ENCODE measurements around the gene P2RY8. TPM values are rescaled to one million over a fixed set of nuclear protein-coding genes. Genes with fewer than 3 reads are reported as not detected.

Gene P2RY8
- total and polyA plus RNA-seq, 2 of the 4 experiments (the other 2 are of a cell fraction): not detected

DNA sequence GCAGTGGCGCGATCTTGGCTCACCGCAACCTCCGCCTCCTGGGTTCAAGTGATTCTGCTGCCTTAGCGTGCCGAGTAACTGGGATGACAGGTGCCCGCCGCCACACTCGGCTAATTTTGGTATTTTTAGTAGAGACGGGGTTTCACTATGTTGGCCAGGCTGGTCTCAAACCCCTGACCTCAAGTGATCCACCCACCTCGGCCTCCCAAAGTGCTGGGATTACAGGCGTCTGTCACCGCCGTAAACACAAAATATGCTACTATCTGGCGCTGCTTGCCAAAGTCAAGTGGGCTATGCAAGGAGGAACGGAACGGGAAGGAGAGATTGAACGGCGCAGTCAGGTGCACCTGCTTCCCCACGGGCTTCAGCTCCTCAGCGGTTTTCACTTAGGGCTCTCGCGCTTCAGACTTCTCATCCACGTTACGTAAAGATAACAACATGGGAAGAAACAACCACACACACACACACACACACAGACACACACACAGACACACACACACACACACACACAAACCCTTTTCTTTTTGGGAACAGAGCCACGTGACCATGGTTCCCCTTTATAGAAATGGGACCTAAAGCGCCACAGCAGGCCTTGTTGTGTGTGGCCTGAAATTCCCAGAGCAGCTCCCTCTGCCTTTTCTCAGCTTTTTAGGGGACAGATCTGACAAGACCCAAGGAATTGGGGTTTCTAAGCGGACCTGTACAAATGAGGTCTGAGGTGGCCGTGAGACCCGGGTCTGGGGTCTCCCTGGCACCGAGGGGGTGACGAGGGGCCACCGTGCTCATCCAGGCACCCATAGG, 1.5 kb downstream of the P2RY8 start:
- H3K79me1 ChIP-seq (ENCODE audit: low read depth in 1 of 2, low read length in 2 of 2): no peaks in the 10 kb centered on the region
- WGBS, 2 experiments (ENCODE audit: extremely low coverage in 2 of 2, insufficient read length in 1 of 2): 68% methylated on average over 8 of the region's 33 CpGs; no CpG with 5 or more reads in 1 of the 2 experiments
- intact Hi-C loops (cut with micrococcal nuclease): no loop called here
- no peaks in the 10 kb centered on the region for H4K20me1 ChIP-seq (ENCODE audit: insufficient read depth, low read length)
- H3K23ac ChIP-seq (ENCODE audit: low read depth, low read length): no peak overlapping the region
- TF ChIP-seq, protein P1, sequence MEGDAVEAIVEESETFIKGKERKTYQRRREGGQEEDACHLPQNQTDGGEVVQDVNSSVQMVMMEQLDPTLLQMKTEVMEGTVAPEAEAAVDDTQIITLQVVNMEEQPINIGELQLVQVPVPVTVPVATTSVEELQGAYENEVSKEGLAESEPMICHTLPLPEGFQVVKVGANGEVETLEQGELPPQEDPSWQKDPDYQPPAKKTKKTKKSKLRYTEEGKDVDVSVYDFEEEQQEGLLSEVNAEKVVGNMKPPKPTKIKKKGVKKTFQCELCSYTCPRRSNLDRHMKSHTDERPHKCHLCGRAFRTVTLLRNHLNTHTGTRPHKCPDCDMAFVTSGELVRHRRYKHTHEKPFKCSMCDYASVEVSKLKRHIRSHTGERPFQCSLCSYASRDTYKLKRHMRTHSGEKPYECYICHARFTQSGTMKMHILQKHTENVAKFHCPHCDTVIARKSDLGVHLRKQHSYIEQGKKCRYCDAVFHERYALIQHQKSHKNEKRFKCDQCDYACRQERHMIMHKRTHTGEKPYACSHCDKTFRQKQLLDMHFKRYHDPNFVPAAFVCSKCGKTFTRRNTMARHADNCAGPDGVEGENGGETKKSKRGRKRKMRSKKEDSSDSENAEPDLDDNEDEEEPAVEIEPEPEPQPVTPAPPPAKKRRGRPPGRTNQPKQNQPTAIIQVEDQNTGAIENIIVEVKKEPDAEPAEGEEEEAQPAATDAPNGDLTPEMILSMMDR (conservative IDR thresholded peaks at IDR 0.05; ENCODE audit: low read depth, low read length): no peak
- TF ChIP-seq BHLHE40 (IDR thresholded peaks at IDR 0.05; ENCODE audit: low read depth, low read length) (no peak), POLR2A (IDR thresholded peaks at IDR 0.05; ENCODE audit: low read depth, low read length) (no peak), CHD1 (IDR thresholded peaks at IDR 0.05; ENCODE audit: low read depth, low read length) (no peak), RFX5 (IDR thresholded peaks at IDR 0.05; ENCODE audit: low read depth, low read length) (no peak), NFE2L2 (IDR thresholded peaks at IDR 0.05; ENCODE audit: low read depth, low read length) (no peak), MAZ (IDR thresholded peaks at IDR 0.05; ENCODE audit: borderline replicate concordance, low read depth, low read length) (no peak), RCOR1 (IDR thresholded peaks at IDR 0.05; ENCODE audit: insufficient replicate concordance, low read length) (no peak), FOS (IDR thresholded peaks at IDR 0.05; ENCODE audit: low read depth, low read length) (no peak), RAD21 (IDR thresholded peaks at IDR 0.05; ENCODE audit: low read length) (no peak), MXI1 (IDR thresholded peaks at IDR 0.05; ENCODE audit: borderline replicate concordance, low read depth, low read length) (no peak), MAFK (IDR thresholded peaks at IDR 0.05; ENCODE audit: low read depth, low read length) (no peak)
- TF ChIP-seq, protein P2, sequence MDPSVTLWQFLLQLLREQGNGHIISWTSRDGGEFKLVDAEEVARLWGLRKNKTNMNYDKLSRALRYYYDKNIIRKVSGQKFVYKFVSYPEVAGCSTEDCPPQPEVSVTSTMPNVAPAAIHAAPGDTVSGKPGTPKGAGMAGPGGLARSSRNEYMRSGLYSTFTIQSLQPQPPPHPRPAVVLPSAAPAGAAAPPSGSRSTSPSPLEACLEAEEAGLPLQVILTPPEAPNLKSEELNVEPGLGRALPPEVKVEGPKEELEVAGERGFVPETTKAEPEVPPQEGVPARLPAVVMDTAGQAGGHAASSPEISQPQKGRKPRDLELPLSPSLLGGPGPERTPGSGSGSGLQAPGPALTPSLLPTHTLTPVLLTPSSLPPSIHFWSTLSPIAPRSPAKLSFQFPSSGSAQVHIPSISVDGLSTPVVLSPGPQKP (IDR thresholded peaks at IDR 0.05; ENCODE audit: borderline replicate concordance, low read depth, low read length): no peak
- TF ChIP-seq, protein P3, sequence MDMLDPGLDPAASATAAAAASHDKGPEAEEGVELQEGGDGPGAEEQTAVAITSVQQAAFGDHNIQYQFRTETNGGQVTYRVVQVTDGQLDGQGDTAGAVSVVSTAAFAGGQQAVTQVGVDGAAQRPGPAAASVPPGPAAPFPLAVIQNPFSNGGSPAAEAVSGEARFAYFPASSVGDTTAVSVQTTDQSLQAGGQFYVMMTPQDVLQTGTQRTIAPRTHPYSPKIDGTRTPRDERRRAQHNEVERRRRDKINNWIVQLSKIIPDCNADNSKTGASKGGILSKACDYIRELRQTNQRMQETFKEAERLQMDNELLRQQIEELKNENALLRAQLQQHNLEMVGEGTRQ (IDR thresholded peaks at IDR 0.05; ENCODE audit: low read depth, low read length): no peak
- H2BK15ac ChIP-seq (ENCODE audit: low read depth, low read length): no peak overlapping the region
- no peak overlapping the region for H2BK20ac ChIP-seq (ENCODE audit: low read depth, low read length)
- no peaks in the 10 kb centered on the region for H3K36me3 ChIP-seq (ENCODE audit: control insufficient read depth, insufficient read depth, low read length)
- H2BK120ac ChIP-seq (ENCODE audit: low read depth, low read length): no peak overlapping the region
- dilution Hi-C loops (cut with HindIII; ENCODE audit: low sequenced_read_pairs, unreplicated experiment): no loop called here
- H2BK5ac ChIP-seq (ENCODE audit: low read depth, low read length, poor library complexity, severe bottlenecking): no peak overlapping the region
- H3K4me1 ChIP-seq (ENCODE audit: control insufficient read depth, insufficient read depth, low read length): no peaks in the 10 kb centered on the region
- H4K5ac ChIP-seq (ENCODE audit: low read depth, low read length): no peak overlapping the region
- no peak overlapping the region for H2AK9ac ChIP-seq (replicated peaks; ENCODE audit: low read depth, low read length, poor library complexity)
- no peak overlapping the region for H2AK5ac ChIP-seq (ENCODE audit: low read depth, low read length)
- H3K9ac ChIP-seq (ENCODE audit: low read depth, low read length): no peak overlapping the region
- peaks cover 11% of the 10 kb centered on the region; the same call in 1 of the 2 replicates for H3K9me3 ChIP-seq (ENCODE audit: control insufficient read depth, insufficient read depth, low read length)
- H3K27ac ChIP-seq (ENCODE audit: insufficient read depth, low read length): no peak overlapping the region
- no peak overlapping the region for H3K4ac ChIP-seq (ENCODE audit: low read depth, low read length)
- no peaks in the 10 kb centered on the region for H3K27me3 ChIP-seq (ENCODE audit: control insufficient read depth, insufficient read depth, low read length)
- ChIA-PET CTCF (no interaction called here), POLR2A (ENCODE audit: unreplicated experiment) (no interaction called here)
- no peak overlapping the region for H3K56ac ChIP-seq (ENCODE audit: extremely low read depth, insufficient read depth, low read length)
- H3K4me2 ChIP-seq (ENCODE audit: low read depth, low read length): no peak overlapping the region
- ATAC-seq (ENCODE audit: low read depth): no peak
- H4K91ac ChIP-seq (ENCODE audit: insufficient read depth, low read depth, low read length): no peak overlapping the region
- H3K4me3 ChIP-seq (ENCODE audit: insufficient read depth, low read depth, low read length): no peak overlapping the region
- in situ Hi-C loops (cut with MboI; ENCODE audit: low sequenced_read_pairs): no loop called here
- no peak overlapping the region for H3K14ac ChIP-seq (replicated peaks; ENCODE audit: low read depth, low read length)
- no TSS peak for BruUV-seq (replicated peaks)
- H2AFZ ChIP-seq (replicated peaks; ENCODE audit: low read length, poor library complexity): no peak overlapping the region
- H4K8ac ChIP-seq (ENCODE audit: low read depth in 2 of 2, low read length in 2 of 2): no peak overlapping the region
- no peak overlapping the region for H3K18ac ChIP-seq (ENCODE audit: low read depth, low read length)
- no peak for DNase-seq
- H3K9me1 ChIP-seq (ENCODE audit: insufficient read depth, low read length): no peaks in the 10 kb centered on the region
